Measurements from ENCODE around the gene STXBP6. TPM values are rescaled to one million over a fixed set of nuclear protein-coding genes. Genes with fewer than 3 reads are reported as not detected.

The STXBP6 gene
- total RNA-seq, 1 experiment from 2014 or later, result 5.3 TPM

DNA sequence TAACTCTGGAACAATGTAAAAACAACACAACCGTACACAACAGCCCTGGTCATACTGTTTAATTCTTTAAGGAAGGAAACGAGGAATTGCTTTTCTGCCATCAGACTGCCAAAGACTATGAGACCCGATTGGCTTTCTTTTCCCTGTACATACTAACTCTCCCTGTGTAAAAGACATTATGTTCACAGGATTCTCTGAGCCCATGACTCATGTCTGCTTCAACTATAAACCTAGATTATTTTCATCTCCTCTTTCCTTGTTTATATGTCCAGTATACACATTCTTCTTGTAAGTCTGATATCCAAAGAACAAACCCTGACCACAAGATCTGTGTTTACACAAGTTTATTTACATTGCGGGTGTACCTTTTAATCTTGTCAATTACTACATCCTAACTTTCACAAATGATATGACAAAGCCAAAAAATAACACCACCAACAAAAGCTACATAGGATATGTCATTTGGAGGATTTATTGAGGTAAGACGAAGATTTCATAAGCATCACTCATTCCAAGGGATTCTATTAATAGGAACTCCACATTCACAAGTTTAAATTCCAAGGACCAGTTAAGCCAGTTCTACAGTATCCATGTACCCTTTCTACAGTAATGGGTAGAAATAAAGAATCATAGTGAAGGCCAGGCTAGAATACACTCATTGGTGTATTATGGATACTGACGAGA lies 67.3 kb downstream of the STXBP6 start:
- intact Hi-C loops (cut with micrococcal nuclease; ENCODE audit: unreplicated experiment), result no loop called here
- ChIA-PET POLR2A (ENCODE audit: low non-redundant PET) (no interaction called here), CTCF (no interaction called here)
- TF ChIP-seq, protein P1, sequence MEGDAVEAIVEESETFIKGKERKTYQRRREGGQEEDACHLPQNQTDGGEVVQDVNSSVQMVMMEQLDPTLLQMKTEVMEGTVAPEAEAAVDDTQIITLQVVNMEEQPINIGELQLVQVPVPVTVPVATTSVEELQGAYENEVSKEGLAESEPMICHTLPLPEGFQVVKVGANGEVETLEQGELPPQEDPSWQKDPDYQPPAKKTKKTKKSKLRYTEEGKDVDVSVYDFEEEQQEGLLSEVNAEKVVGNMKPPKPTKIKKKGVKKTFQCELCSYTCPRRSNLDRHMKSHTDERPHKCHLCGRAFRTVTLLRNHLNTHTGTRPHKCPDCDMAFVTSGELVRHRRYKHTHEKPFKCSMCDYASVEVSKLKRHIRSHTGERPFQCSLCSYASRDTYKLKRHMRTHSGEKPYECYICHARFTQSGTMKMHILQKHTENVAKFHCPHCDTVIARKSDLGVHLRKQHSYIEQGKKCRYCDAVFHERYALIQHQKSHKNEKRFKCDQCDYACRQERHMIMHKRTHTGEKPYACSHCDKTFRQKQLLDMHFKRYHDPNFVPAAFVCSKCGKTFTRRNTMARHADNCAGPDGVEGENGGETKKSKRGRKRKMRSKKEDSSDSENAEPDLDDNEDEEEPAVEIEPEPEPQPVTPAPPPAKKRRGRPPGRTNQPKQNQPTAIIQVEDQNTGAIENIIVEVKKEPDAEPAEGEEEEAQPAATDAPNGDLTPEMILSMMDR (conservative IDR thresholded peaks at IDR 0.05; ENCODE audit: low read depth, low read length), result no peak
- TF ChIP-seq EZH2 (IDR thresholded peaks at IDR 0.05; ENCODE audit: borderline replicate concordance, low read depth, low read length, poor library complexity, severe bottlenecking), result no peak
- H3K4me3 ChIP-seq (ENCODE audit: low read depth, low read length, poor library complexity, severe bottlenecking), result no peak overlapping the region
- H3K27me3 ChIP-seq (replicated peaks; ENCODE audit: insufficient read depth, low read depth, low read length, poor library complexity), result no peaks in the 10 kb centered on the region
- DNase-seq (ENCODE audit: low spot score), result no peak
- peaks cover 12% of the 10 kb centered on the region for H3K4me1 ChIP-seq (ENCODE audit: insufficient read depth, low read length, poor library complexity, severe bottlenecking)
- no peaks in the 10 kb centered on the region for H3K36me3 ChIP-seq (ENCODE audit: insufficient read depth, low read length, poor library complexity, severe bottlenecking)
- H3K9me3 ChIP-seq (ENCODE audit: low read depth, low read length, poor library complexity, severe bottlenecking), result no peaks in the 10 kb centered on the region
- no peak overlapping the region for H3K27ac ChIP-seq (ENCODE audit: low read depth, low read length, poor library complexity, severe bottlenecking)
- BruUV-seq (replicated peaks), result no TSS peak

DNA sequence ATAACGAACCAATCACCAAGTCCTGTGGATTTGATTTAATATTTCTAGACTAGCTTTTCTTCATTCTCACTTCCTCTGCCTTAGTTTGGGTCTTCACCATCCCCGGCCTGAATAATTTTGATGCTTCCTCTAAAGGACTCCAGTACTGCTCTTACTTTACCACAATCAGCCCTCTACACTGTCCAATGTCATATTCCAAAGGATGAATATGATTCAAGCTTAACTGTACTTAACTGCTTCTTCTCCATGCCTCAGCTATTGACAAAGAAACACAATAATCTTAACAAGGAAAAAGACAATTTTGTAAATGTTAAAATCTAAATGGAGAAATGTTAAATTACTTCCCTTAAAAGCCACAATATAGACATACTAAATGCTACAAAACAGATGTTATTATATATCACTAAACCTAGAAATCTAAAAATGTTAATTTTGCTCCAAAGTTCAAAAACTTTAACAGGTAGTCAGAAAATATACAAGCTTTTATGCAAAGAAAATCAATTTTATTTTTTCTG lies 70.2 kb downstream of the STXBP6 start:
- BruUV-seq (replicated peaks), result no TSS peak
- Histone ChIP-seq H3K4me1 (ENCODE audit: insufficient read depth, low read length, poor library complexity, severe bottlenecking) (no peaks in the 10 kb centered on the region), H3K4me3 (ENCODE audit: low read depth, low read length, poor library complexity, severe bottlenecking) (no peak overlapping the region), H3K27me3 (replicated peaks; ENCODE audit: insufficient read depth, low read depth, low read length, poor library complexity) (no peaks in the 10 kb centered on the region), H3K36me3 (ENCODE audit: insufficient read depth, low read length, poor library complexity, severe bottlenecking) (no peaks in the 10 kb centered on the region), H3K27ac (ENCODE audit: low read depth, low read length, poor library complexity, severe bottlenecking) (no peak overlapping the region), H3K9me3 (ENCODE audit: low read depth, low read length, poor library complexity, severe bottlenecking) (no peaks in the 10 kb centered on the region)
- no peak for DNase-seq (ENCODE audit: low spot score)
- CTCF ChIA-PET, result no interaction called here
- POLR2A ChIA-PET (ENCODE audit: low non-redundant PET), result no interaction called here
- TF ChIP-seq, protein P1 (conservative IDR thresholded peaks at IDR 0.05; ENCODE audit: low read depth, low read length), result no peak
- TF ChIP-seq EZH2 (IDR thresholded peaks at IDR 0.05; ENCODE audit: borderline replicate concordance, low read depth, low read length, poor library complexity, severe bottlenecking), result no peak
- intact Hi-C loops (cut with micrococcal nuclease; ENCODE audit: unreplicated experiment), result no loop called here

DNA sequence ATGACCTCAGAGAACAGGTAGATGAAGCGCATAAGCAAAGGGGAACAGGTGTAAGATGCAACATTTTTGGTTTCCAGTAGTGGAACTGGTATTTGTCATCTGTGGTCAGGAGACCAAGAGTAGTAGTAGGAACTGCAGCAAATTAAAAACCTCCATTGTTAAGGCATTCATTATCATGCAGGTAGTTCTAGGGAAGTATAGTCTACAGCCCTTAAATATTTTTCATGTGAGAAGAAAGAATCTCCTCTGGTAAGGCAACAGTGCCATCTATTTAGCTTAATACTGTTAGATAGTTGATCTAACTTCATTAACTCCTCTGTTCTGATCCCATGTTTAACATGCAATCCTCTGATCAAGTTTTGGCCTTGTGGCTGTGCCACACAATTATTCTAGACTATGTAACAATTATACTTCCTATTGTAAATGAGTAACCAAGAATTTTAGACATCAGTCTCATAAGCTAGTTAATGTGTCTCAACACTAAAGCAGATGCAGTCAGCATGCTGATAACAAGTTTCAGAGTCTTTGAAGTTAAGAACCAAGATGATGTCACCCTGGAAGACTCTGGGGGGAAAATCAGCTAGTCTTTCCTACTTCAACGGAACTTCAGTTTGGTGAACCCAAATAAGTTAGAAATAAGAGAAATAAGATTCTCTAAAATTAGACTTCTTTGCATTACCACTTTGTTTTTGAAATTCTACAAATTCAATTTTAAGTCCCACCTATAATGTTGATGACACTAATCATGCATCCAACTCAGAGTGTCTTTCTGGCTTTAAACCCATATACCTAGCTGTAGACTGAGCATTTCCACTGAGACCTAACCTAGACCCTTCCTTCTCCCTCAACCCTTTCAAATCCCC lies 70.9 kb downstream of the STXBP6 start:
- ChIA-PET CTCF (no interaction called here), POLR2A (ENCODE audit: low non-redundant PET) (interaction anchor here (0.5 kb wide), 1 partner anchor 67 kb away, joined by 3 read pairs; no protein-coding TSS in a partner anchor)
- H3K4me1 ChIP-seq (ENCODE audit: insufficient read depth, low read length, poor library complexity, severe bottlenecking), result no peaks in the 10 kb centered on the region
- no peak overlapping the region for H3K27ac ChIP-seq (ENCODE audit: low read depth, low read length, poor library complexity, severe bottlenecking)
- BruUV-seq (replicated peaks), result no TSS peak
- no peaks in the 10 kb centered on the region for H3K9me3 ChIP-seq (ENCODE audit: low read depth, low read length, poor library complexity, severe bottlenecking)
- no peaks in the 10 kb centered on the region for H3K27me3 ChIP-seq (replicated peaks; ENCODE audit: insufficient read depth, low read depth, low read length, poor library complexity)
- no peak for DNase-seq (ENCODE audit: low spot score)
- TF ChIP-seq EZH2 (IDR thresholded peaks at IDR 0.05; ENCODE audit: borderline replicate concordance, low read depth, low read length, poor library complexity, severe bottlenecking), result no peak
- TF ChIP-seq, protein P1 (conservative IDR thresholded peaks at IDR 0.05; ENCODE audit: low read depth, low read length), result no peak
- intact Hi-C loops (cut with micrococcal nuclease; ENCODE audit: unreplicated experiment), result no loop called here
- no peaks in the 10 kb centered on the region for H3K36me3 ChIP-seq (ENCODE audit: insufficient read depth, low read length, poor library complexity, severe bottlenecking)
- H3K4me3 ChIP-seq (ENCODE audit: low read depth, low read length, poor library complexity, severe bottlenecking), result no peak overlapping the region
